ENCODE measurements around the gene CBX1.

DNA sequence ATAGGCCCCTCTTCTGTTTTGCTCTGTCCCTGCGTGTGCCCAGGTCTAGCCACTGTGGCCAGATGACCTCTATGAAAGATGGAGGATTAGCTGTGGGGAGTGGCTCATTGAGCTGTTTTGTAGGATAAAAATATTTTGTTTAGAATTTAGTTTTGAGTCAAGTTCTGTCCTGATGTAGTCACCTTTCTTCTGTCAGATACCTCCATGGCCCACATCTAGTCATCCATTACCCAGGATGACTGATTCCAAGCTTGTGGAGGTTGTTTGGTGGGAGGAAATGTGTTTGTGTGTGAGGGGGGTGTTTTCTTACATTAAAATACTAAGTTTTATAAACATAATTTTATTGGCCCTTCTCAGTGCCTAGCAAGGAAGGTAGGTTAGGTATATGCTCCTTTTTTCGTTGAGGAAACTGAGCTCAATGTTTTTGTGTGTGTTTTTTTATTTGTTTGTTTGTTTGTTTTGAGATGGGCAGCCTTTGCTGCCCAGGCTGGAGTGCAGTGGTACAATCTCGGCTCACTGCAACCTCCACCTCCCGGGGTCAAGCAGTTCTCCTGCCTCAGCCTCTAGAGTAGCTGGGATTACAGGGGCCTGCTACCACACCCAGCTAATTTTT is 22.6 kb upstream of the CBX1 start:
- TF ChIP-seq, protein P1, sequence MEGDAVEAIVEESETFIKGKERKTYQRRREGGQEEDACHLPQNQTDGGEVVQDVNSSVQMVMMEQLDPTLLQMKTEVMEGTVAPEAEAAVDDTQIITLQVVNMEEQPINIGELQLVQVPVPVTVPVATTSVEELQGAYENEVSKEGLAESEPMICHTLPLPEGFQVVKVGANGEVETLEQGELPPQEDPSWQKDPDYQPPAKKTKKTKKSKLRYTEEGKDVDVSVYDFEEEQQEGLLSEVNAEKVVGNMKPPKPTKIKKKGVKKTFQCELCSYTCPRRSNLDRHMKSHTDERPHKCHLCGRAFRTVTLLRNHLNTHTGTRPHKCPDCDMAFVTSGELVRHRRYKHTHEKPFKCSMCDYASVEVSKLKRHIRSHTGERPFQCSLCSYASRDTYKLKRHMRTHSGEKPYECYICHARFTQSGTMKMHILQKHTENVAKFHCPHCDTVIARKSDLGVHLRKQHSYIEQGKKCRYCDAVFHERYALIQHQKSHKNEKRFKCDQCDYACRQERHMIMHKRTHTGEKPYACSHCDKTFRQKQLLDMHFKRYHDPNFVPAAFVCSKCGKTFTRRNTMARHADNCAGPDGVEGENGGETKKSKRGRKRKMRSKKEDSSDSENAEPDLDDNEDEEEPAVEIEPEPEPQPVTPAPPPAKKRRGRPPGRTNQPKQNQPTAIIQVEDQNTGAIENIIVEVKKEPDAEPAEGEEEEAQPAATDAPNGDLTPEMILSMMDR (IDR thresholded peaks at IDR 0.05; ENCODE audit: low read depth, low read length, poor library complexity, severe bottlenecking) = no peak
- TF ChIP-seq EZH2phosphoT487 (IDR thresholded peaks at IDR 0.05; ENCODE audit: borderline replicate concordance, low read length) = no peak

All from DOHH2 (cell line).